K562 (cell line): ENCODE data around the gene KBTBD2. TPM values are rescaled to one million over a fixed set of nuclear protein-coding genes. Genes with fewer than 3 reads are reported as not detected.

Experiments
- CHD2 ChIP-seq: IDR thresholded peaks from 2 replicates; pipeline ENCODE4 v1.6.1; 2011; ENCODE audit warnings: low read depth, low read length
- COPS2 ChIP-seq: fragments of 450-650 bp; conservative IDR thresholded peaks from 2 replicates; pipeline ENCODE4 v1.6.1; 2016; ENCODE audit warnings: mild to moderate bottlenecking, moderate library complexity
- E2F3 ChIP-seq: fragments of 250-450 bp; sonication (Bioruptor Pico); IDR thresholded peaks from 2 replicates; pipeline ENCODE4 v1.4.0; 2020; ENCODE audit warnings: mild to moderate bottlenecking
- ELF1 ChIP-seq: fragments of 200-800 bp; sonication (Bioruptor generic); IDR thresholded peaks from 2 replicates; pipeline ENCODE4 v1.6.1; 2016; ENCODE audit warnings: missing genetic modification characterization, missing compliant biosample characterization
- GABPA ChIP-seq: fragments of 200-800 bp; sonication (Bioruptor generic); conservative IDR thresholded peaks from 2 replicates; pipeline ENCODE4 v1.6.1; 2016; ENCODE audit warnings: low read depth, missing genetic modification characterization, missing compliant biosample characterization
- HNRNPLL ChIP-seq: fragments of 200-400 bp; formaldehyde crosslinking; IDR thresholded peaks from 2 replicates; pipeline ENCODE4 v1.6.1; 2017; ENCODE audit warnings: low read length, low read depth, mild to moderate bottlenecking; ENCODE audit not compliant: poor library complexity, severe bottlenecking
- KDM4B ChIP-seq, 2 experiments: fragments of 450-650 bp in 1 of 2; sonication (generic) in 1 of 2; IDR thresholded peaks; 2 replicates each; pipeline ENCODE4 v1.6.1; 2016 to 2017; ENCODE audit warnings: borderline replicate concordance in 2 of 2, antibody characterized with exemption in 1 of 2, low read depth in 1 of 2, mild to moderate bottlenecking in 1 of 2
- MAZ ChIP-seq, 2 experiments: fragments of 450-650 bp in 1 of 2; sonication (generic) in 1 of 2; formaldehyde crosslinking; IDR thresholded peaks in 1 of 2; conservative IDR thresholded peaks in 1 of 2; 2 replicates each; pipeline versions ENCODE4 v1.4.0 to v1.5.0; 2020; ENCODE audit warnings: mild to moderate bottlenecking in 1 of 2, missing genetic modification reagents in 1 of 2
- MEIS2 ChIP-seq: fragments of 450-650 bp; IDR thresholded peaks from 2 replicates; pipeline ENCODE4 v1.6.1; 2014; ENCODE audit warnings: mild to moderate bottlenecking; ENCODE audit not compliant: partially characterized antibody
- NFXL1 ChIP-seq: fragments of 450-650 bp; formaldehyde crosslinking; IDR thresholded peaks from 2 replicates; pipeline ENCODE4 v1.4.0; 2021; ENCODE audit warnings: mild to moderate bottlenecking
- NR2C1 ChIP-seq, 2 experiments: fragments of 450-650 bp; IDR thresholded peaks; 2 replicates each; pipeline ENCODE4 v1.6.1; 2017; ENCODE audit warnings: mild to moderate bottlenecking in 2 of 2, antibody characterized with exemption in 1 of 2, inconsistent platforms in 1 of 2, missing compliant biosample characterization in 1 of 2, missing genetic modification characterization in 1 of 2
- NR2C2 ChIP-seq, 2 experiments: fragments of 200-800 bp in 1 of 2; sonication (Bioruptor generic) in 1 of 2; sonication (generic) in 1 of 2; formaldehyde crosslinking in 1 of 2; IDR thresholded peaks; 2 replicates each; pipeline versions ENCODE4 v1.6.1 to v1.8.0; 2016 to 2022; ENCODE audit warnings: mild to moderate bottlenecking in 1 of 2, missing compliant biosample characterization in 1 of 2, missing genetic modification characterization in 1 of 2, missing genetic modification reagents in 1 of 2
- POLR2AphosphoS5 ChIP-seq: IDR thresholded peaks from 2 replicates; pipeline ENCODE4 v1.6.1; 2011; ENCODE audit warnings: mild to moderate bottlenecking, low read depth, low read length, moderate library complexity; ENCODE audit not compliant: control insufficient read depth, insufficient read depth
- PTRF ChIP-seq: fragments of 450-650 bp; IDR thresholded peaks from 2 replicates; pipeline ENCODE4 v1.6.1; 2016; ENCODE audit warnings: mild to moderate bottlenecking, missing genetic modification characterization, missing compliant biosample characterization
- RB1 ChIP-seq: fragments of 450-650 bp; IDR thresholded peaks from 2 replicates; pipeline ENCODE4 v1.6.1; 2017; ENCODE audit warnings: low read depth, mild to moderate bottlenecking
- ZNF212 ChIP-seq: fragments of 450-650 bp; formaldehyde crosslinking; IDR thresholded peaks from 2 replicates; pipeline ENCODE4 v1.4.0; 2020; ENCODE audit warnings: mild to moderate bottlenecking
- ZNF586 ChIP-seq: fragments of 450-650 bp; formaldehyde crosslinking; conservative IDR thresholded peaks from 2 replicates; pipeline ENCODE4 v1.4.0; 2020; ENCODE audit warnings: mild to moderate bottlenecking, moderate library complexity
- polyA plus RNA-seq, 8 experiments: library from polyadenylated mRNA; depleted of rRNA in 4 of 8; stranded (reverse) in 5 of 8; unstranded in 3 of 8; fragments of >200 nt; fragmentation: Nextera tagmentation in 2 of 8; fragmentation: Illumina TruSeq in 1 of 8; extraction: Ambion mirVana in 2 of 8; extraction: Trizol in 1 of 8; gene quantifications; 2 replicates each; pipeline versions ENCODE4 v1.2.1 to v1.2.3, GENCODE V29; 2011 to 2014; ENCODE audit warnings: inconsistent platforms in 1 of 8, missing spikeins in 1 of 8
- total RNA-seq, 7 experiments: library from RNA; depleted of rRNA in 6 of 7; stranded (reverse); fragments of >200 nt in 6 of 7; fragmentation: Illumina TruSeq in 2 of 7; extraction: Trizol in 2 of 7; gene quantifications; 2 replicates each; pipeline versions ENCODE4 v1.2.1 to v1.2.3, GENCODE V29; 2011 to 2021; ENCODE audit warnings: low replicate concordance in 1 of 7
- TF ChIP-seq, protein P1 (sequence below): fragments of 450-650 bp; IDR thresholded peaks from 2 replicates; pipeline ENCODE4 v1.6.1; 2014; ENCODE audit warnings: low read depth, mild to moderate bottlenecking, moderate library complexity, borderline replicate concordance
- TF ChIP-seq, protein P2 (sequence below): fragments of 250-450 bp; sonication (Bioruptor Pico); IDR thresholded peaks from 2 replicates; pipeline ENCODE4 v1.5.0; 2020; ENCODE audit warnings: mild to moderate bottlenecking, borderline replicate concordance
- TF ChIP-seq, protein P3 (sequence below): fragments of 450-650 bp; IDR thresholded peaks from 2 replicates; pipeline ENCODE4 v1.6.1; 2016
- TF ChIP-seq, protein P4 (sequence below): fragments of 250-450 bp; sonication (Bioruptor Pico); IDR thresholded peaks from 2 replicates; pipeline ENCODE4 v1.4.0; 2020

The KBTBD2 gene
- total and polyA plus RNA-seq, 9 of the 15 experiments (the other 6 are each of a cell fraction or from before 2014, with no cell fraction given), result 22.8 to 62.2 (median 30.8) TPM

DNA sequence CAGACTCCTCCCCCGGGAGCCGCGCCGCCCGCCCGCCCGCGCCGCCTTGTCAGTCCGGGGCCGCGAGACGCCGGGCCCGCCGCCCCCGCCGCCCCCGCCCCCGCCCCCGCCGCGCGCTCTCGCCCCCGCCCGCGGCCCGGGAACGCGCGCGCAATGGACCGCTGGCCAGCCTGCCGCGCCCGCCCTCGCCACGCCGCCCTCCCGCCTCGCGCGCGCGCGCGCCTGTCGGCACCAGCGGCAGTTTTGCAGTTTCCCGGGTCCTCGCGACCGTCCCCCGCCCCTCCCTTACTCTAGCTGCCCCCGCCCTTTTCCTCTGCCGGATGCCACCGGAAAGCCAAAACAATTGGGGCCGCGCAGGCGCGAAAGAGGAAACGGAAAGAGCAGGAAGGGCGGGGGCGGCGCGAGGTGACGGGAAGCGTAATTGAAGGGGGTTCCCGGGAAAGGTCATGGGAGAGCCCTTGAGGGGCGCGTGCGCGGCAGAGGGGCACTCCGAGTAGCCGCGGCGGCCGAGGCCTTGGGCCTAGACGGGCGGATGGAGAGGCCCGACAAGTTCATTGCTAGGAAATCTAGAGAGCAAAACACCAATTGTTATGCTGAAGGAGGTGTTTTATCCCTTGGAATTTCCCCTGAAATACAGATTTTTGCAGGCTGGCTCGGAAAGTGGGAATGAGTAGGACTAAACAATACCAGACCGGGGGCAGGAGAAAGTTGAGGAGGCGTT lies 400 bp upstream of the KBTBD2 start (continued):
- TF ChIP-seq NR2C1 (IDR thresholded peaks at IDR 0.05) (peak; percentile 74), NR2C1 (tag; IDR thresholded peaks at IDR 0.05) (peak; percentile 74; the same call in 1 of the 2 replicates), NR2C2 (CRISPR knock-in tag; IDR thresholded peaks at IDR 0.05) (no peak), NR2C2 (tag; IDR thresholded peaks at IDR 0.05) (peak; percentile 93), POLR2AphosphoS5 (peak; percentile 59; the same call in 1 of the 2 replicates), CHD2 (no peak), COPS2 (no peak), MAZ (CRISPR knock-in tag; conservative IDR thresholded peaks at IDR 0.05 in 1 of 2, IDR thresholded peaks at IDR 0.05 in 1 of 2) (peak; percentile 24 to 94; a peak in 3 of 4 replicates), HNRNPLL (no peak), ZNF212 (CRISPR knock-in tag) (no peak), GABPA (tag) (peak; percentile 69), ZNF586 (CRISPR knock-in tag) (no peak), E2F3 (CRISPR knock-in tag) (no peak), RB1 (peak; percentile 4; the same call in 1 of the 2 replicates), ELF1 (no peak), KDM4B (IDR thresholded peaks at IDR 0.05; ENCODE audit: borderline replicate concordance in 2 of 2, low read depth in 1 of 2) (peak in 1 of 2 experiments; percentile 52; a peak in 1 of 4 replicates), PTRF (tag) (no peak), NFXL1 (CRISPR knock-in tag) (no peak), MEIS2 (peak; percentile 79)
- TF ChIP-seq, protein P1, sequence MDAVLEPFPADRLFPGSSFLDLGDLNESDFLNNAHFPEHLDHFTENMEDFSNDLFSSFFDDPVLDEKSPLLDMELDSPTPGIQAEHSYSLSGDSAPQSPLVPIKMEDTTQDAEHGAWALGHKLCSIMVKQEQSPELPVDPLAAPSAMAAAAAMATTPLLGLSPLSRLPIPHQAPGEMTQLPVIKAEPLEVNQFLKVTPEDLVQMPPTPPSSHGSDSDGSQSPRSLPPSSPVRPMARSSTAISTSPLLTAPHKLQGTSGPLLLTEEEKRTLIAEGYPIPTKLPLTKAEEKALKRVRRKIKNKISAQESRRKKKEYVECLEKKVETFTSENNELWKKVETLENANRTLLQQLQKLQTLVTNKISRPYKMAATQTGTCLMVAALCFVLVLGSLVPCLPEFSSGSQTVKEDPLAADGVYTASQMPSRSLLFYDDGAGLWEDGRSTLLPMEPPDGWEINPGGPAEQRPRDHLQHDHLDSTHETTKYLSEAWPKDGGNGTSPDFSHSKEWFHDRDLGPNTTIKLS, result no peak
- TF ChIP-seq, protein P2, sequence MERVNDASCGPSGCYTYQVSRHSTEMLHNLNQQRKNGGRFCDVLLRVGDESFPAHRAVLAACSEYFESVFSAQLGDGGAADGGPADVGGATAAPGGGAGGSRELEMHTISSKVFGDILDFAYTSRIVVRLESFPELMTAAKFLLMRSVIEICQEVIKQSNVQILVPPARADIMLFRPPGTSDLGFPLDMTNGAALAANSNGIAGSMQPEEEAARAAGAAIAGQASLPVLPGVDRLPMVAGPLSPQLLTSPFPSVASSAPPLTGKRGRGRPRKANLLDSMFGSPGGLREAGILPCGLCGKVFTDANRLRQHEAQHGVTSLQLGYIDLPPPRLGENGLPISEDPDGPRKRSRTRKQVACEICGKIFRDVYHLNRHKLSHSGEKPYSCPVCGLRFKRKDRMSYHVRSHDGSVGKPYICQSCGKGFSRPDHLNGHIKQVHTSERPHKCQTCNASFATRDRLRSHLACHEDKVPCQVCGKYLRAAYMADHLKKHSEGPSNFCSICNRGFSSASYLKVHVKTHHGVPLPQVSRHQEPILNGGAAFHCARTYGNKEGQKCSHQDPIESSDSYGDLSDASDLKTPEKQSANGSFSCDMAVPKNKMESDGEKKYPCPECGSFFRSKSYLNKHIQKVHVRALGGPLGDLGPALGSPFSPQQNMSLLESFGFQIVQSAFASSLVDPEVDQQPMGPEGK (CRISPR knock-in tag), result no peak
- TF ChIP-seq, protein P3, sequence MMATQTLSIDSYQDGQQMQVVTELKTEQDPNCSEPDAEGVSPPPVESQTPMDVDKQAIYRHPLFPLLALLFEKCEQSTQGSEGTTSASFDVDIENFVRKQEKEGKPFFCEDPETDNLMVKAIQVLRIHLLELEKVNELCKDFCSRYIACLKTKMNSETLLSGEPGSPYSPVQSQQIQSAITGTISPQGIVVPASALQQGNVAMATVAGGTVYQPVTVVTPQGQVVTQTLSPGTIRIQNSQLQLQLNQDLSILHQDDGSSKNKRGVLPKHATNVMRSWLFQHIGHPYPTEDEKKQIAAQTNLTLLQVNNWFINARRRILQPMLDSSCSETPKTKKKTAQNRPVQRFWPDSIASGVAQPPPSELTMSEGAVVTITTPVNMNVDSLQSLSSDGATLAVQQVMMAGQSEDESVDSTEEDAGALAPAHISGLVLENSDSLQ, result 0 out of 2 replicates have a peak, but pooled peaks have one; percentile 54
- TF ChIP-seq, protein P4, sequence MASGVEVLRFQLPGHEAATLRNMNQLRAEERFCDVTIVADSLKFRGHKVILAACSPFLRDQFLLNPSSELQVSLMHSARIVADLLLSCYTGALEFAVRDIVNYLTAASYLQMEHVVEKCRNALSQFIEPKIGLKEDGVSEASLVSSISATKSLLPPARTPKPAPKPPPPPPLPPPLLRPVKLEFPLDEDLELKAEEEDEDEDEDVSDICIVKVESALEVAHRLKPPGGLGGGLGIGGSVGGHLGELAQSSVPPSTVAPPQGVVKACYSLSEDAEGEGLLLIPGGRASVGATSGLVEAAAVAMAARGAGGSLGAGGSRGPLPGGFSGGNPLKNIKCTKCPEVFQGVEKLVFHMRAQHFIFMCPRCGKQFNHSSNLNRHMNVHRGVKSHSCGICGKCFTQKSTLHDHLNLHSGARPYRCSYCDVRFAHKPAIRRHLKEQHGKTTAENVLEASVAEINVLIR (CRISPR knock-in tag), result no peak
